ENCODE data around the gene CNGB1.
A peak's percentile ranks its signal among the peaks of the same experiment; 100 is the strongest.
"Not testable (repeated sequence)": the region's sequence is repeated elsewhere in the genome, so short reads cannot be mapped to it uniquely, and the experiment has no call there.

Gene CNGB1

DNA sequence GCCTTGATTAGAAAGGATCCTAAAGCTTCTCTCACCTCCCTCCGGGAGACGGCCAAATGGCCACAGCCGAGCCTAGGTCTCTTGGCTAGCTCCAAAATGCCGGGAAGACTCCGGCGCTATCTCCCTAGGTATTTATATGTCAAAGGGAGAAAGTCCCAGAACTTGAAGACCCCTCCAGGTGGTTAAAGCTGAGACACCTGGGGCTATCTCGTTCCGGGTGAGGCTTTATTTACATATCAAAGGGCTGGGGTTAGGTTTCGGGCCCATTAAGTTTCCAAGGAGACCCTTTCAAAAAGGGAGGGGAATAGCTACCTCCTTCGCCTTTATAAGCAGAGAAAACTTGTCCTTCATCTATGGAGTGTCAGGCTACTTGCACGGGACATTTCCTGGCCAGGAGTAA lies 97.7 kb downstream of the CNGB1 start:
- no peak overlapping the region for H3K14ac ChIP-seq (ENCODE audit: low read length)
- H2BK15ac ChIP-seq (ENCODE audit: low read length) = no peak overlapping the region
- H2BK120ac ChIP-seq (ENCODE audit: low read depth, low read length) = no peak overlapping the region
- H3K9me3 ChIP-seq (replicated peaks in 1 of 2; ENCODE audit: control insufficient read depth in 2 of 2, insufficient read depth in 1 of 2, low read depth in 1 of 2, low read length in 2 of 2) = no peaks in the 10 kb centered on the region
- WGBS, 2 donors (ENCODE audit: extremely low coverage in 2 of 2, insufficient read length in 2 of 2, insufficient replicate concordance in 1 of 2) = no CpG with 5 or more reads among the region's 11 CpGs
- no peak overlapping the region for H4K91ac ChIP-seq (ENCODE audit: low read depth, low read length, poor library complexity)
- H3K9ac ChIP-seq (ENCODE audit: low read depth, low read length, poor library complexity) = no peak overlapping the region
- H3K18ac ChIP-seq (ENCODE audit: low read length) = no peak overlapping the region
- no peak overlapping the region for H3K4ac ChIP-seq (ENCODE audit: low read length)
- no peak overlapping the region for H2BK5ac ChIP-seq (ENCODE audit: low read length)
- no peaks in the 10 kb centered on the region for H3K79me1 ChIP-seq (ENCODE audit: low read depth, low read length)
- no peak overlapping the region for H3K27ac ChIP-seq (replicated peaks; ENCODE audit: low read length)
- H2BK12ac ChIP-seq (ENCODE audit: low read length) = no peak overlapping the region
- no peaks in the 10 kb centered on the region for H3K36me3 ChIP-seq (replicated peaks in 1 of 2; ENCODE audit: control insufficient read depth in 2 of 2, insufficient read depth in 2 of 2, low read length in 2 of 2)
- no peak overlapping the region for H3K23ac ChIP-seq (ENCODE audit: low read depth, low read length, poor library complexity)
- H3K27me3 ChIP-seq (ENCODE audit: control insufficient read depth in 3 of 3, insufficient read depth in 3 of 3, low read depth in 1 of 3, low read length in 3 of 3) = peaks cover 0 to 15% (median 0%) of the 10 kb centered on the region in 3 experiments
- no peak overlapping the region for H2AK5ac ChIP-seq (ENCODE audit: low read depth, low read length)
- peaks cover 0 to 1% of the 10 kb centered on the region in 2 donors for H3K4me1 ChIP-seq (ENCODE audit: control insufficient read depth in 2 of 2, insufficient read depth in 1 of 2, low read depth in 1 of 2, low read length in 2 of 2)
- peak overlapping the region; percentile 58 for H2AFZ ChIP-seq (ENCODE audit: low read length)
- no peak overlapping the region for H3K4me3 ChIP-seq (ENCODE audit: low read length in 2 of 2)
- H4K8ac ChIP-seq (ENCODE audit: low read depth, low read length) = no peak overlapping the region
- peak overlapping the region; percentile 34 for H3K4me2 ChIP-seq (ENCODE audit: insufficient read depth, low read length, poor library complexity, severe bottlenecking)
- DNase-seq (ENCODE audit: low spot score) = no peak

DNA sequence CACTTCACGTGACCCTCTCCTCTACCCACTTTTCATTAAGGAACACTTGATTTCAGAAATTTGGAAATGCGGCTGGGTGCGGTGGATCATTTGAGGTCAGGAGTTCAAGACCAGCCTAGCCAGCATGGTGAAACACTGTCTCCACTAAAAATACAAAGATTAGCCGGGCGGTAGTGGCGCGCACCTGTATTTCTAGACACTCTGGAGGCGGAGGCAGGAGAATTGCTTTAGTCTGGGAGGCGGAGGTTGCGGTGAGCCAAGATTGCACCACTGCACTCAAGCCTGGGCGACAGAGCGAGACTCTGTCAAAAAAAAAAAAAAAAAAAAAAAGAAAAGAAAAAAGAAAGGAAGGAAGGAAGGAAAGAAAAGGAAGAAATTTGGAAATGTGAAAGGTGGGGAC lies 98.2 kb downstream of the CNGB1 start:
- not testable (repeated sequence) for H3K79me1 ChIP-seq (ENCODE audit: low read depth, low read length); H3K27ac ChIP-seq (replicated peaks; ENCODE audit: low read length); H3K14ac ChIP-seq (ENCODE audit: low read length); H2AK5ac ChIP-seq (ENCODE audit: low read depth, low read length); DNase-seq (ENCODE audit: low spot score); H2BK5ac ChIP-seq (ENCODE audit: low read length); H2BK12ac ChIP-seq (ENCODE audit: low read length); H3K18ac ChIP-seq (ENCODE audit: low read length); H3K9me3 ChIP-seq (replicated peaks in 1 of 2; ENCODE audit: control insufficient read depth in 2 of 2, insufficient read depth in 1 of 2, low read depth in 1 of 2, low read length in 2 of 2); H3K36me3 ChIP-seq (replicated peaks in 1 of 2; ENCODE audit: control insufficient read depth in 2 of 2, insufficient read depth in 2 of 2, low read length in 2 of 2); H2BK15ac ChIP-seq (ENCODE audit: low read length); H3K9ac ChIP-seq (ENCODE audit: low read depth, low read length, poor library complexity); H2BK120ac ChIP-seq (ENCODE audit: low read depth, low read length); H3K23ac ChIP-seq (ENCODE audit: low read depth, low read length, poor library complexity); H3K4me3 ChIP-seq (ENCODE audit: low read length in 2 of 2); H3K4ac ChIP-seq (ENCODE audit: low read length); H4K91ac ChIP-seq (ENCODE audit: low read depth, low read length, poor library complexity); H3K4me1 ChIP-seq (ENCODE audit: control insufficient read depth in 2 of 2, insufficient read depth in 1 of 2, low read depth in 1 of 2, low read length in 2 of 2); H3K4me2 ChIP-seq (ENCODE audit: insufficient read depth, low read length, poor library complexity, severe bottlenecking); H2AFZ ChIP-seq (ENCODE audit: low read length); H4K8ac ChIP-seq (ENCODE audit: low read depth, low read length)
- peaks cover 0 to 12% (median 0%) of the 10 kb centered on the region in 3 experiments for H3K27me3 ChIP-seq (ENCODE audit: control insufficient read depth in 3 of 3, insufficient read depth in 3 of 3, low read depth in 1 of 3, low read length in 3 of 3)
- WGBS, 2 donors (ENCODE audit: extremely low coverage in 2 of 2, insufficient read length in 2 of 2, insufficient replicate concordance in 1 of 2) = no CpG with 5 or more reads among the region's 12 CpGs

DNA sequence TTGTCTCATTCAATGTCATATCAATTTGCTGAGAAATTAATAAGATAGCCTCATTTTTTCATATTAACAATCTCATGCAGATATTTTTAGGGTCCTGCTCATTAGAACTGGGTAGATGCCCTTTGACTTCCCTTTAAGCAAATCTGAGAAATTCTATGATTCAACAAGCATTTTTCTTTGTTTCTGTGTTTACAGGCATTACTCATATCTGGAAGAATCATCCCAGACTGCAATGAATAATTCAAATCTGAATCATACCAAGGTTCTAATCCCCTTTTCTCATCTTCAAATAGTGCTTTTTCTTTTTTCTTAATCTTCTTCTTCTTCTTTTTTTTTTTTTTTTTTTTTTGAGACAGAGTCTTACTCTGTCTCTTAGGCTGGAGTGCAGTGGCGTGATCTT lies 99.5 kb downstream of the CNGB1 start:
- H2AFZ ChIP-seq (ENCODE audit: low read length) = no peak overlapping the region
- no peaks in the 10 kb centered on the region for H3K79me1 ChIP-seq (ENCODE audit: low read depth, low read length)
- no peak overlapping the region for H3K23ac ChIP-seq (ENCODE audit: low read depth, low read length, poor library complexity)
- H3K27me3 ChIP-seq (ENCODE audit: control insufficient read depth in 3 of 3, insufficient read depth in 3 of 3, low read depth in 1 of 3, low read length in 3 of 3) = peaks cover 0 to 12% (median 0%) of the 10 kb centered on the region in 3 experiments
- peaks cover 0 to 1% of the 10 kb centered on the region in 2 donors for H3K4me1 ChIP-seq (ENCODE audit: control insufficient read depth in 2 of 2, insufficient read depth in 1 of 2, low read depth in 1 of 2, low read length in 2 of 2)
- H2BK5ac ChIP-seq (ENCODE audit: low read length) = no peak overlapping the region
- no peaks in the 10 kb centered on the region for H3K36me3 ChIP-seq (replicated peaks in 1 of 2; ENCODE audit: control insufficient read depth in 2 of 2, insufficient read depth in 2 of 2, low read length in 2 of 2)
- no peak overlapping the region for H4K91ac ChIP-seq (ENCODE audit: low read depth, low read length, poor library complexity)
- H2BK12ac ChIP-seq (ENCODE audit: low read length) = no peak overlapping the region
- WGBS, 2 donors (ENCODE audit: extremely low coverage in 2 of 2, insufficient read length in 2 of 2, insufficient replicate concordance in 1 of 2) = no CpG with 5 or more reads among the region's 1 CpG
- H4K8ac ChIP-seq (ENCODE audit: low read depth, low read length) = no peak overlapping the region
- H2BK120ac ChIP-seq (ENCODE audit: low read depth, low read length) = no peak overlapping the region
- no peak overlapping the region for H2BK15ac ChIP-seq (ENCODE audit: low read length)
- H3K9me3 ChIP-seq (replicated peaks in 1 of 2; ENCODE audit: control insufficient read depth in 2 of 2, insufficient read depth in 1 of 2, low read depth in 1 of 2, low read length in 2 of 2) = no peaks in the 10 kb centered on the region
- no peak overlapping the region for H3K4me2 ChIP-seq (ENCODE audit: insufficient read depth, low read length, poor library complexity, severe bottlenecking)
- no peak overlapping the region for H3K9ac ChIP-seq (ENCODE audit: low read depth, low read length, poor library complexity)
- no peak for DNase-seq (ENCODE audit: low spot score)
- no peak overlapping the region for H3K4ac ChIP-seq (ENCODE audit: low read length)
- no peak overlapping the region for H3K18ac ChIP-seq (ENCODE audit: low read length)
- H3K4me3 ChIP-seq (ENCODE audit: low read length in 2 of 2) = no peak overlapping the region
- no peak overlapping the region for H3K14ac ChIP-seq (ENCODE audit: low read length)
- H2AK5ac ChIP-seq (ENCODE audit: low read depth, low read length) = no peak overlapping the region
- H3K27ac ChIP-seq (replicated peaks; ENCODE audit: low read length) = no peak overlapping the region

DNA sequence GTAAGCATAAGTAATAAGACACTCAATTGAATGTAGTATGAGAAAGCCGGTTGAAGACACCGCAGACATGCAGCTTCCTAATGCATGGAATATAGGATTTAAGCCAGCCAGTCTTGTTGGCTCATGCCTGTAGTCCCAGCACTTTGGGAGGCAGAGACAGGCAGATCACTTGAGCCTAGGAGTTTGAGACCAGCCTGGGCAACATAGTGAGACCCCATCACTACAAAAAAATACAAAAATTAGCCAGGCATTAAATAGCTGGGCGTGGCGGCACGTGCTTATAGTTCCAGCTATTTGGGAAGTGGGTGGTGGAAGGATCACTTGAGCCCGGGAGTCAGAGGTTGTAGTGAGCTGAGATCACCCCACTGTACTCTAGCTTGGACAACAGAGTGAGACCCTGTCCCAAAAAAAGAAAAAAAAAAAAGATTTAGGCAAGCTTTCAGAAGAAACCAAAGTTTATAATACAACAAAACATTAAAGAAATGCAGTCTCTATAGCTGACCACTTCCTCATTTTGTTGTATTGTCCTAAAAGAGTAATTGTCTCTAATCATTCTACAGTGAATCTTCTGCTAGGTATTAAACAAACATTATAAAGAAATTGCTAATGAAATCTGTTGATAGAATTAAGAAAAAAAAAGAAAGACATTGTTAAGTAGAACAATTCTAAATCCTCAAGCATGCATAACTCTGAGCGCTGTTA lies 100.0 kb downstream of the CNGB1 start:
- no peak for DNase-seq (ENCODE audit: low spot score)
- no CpG with 5 or more reads among the region's 7 CpGs for WGBS, 2 donors (ENCODE audit: extremely low coverage in 2 of 2, insufficient read length in 2 of 2, insufficient replicate concordance in 1 of 2)

More for the DNA sequence above, 100.0 kb downstream of the CNGB1 start:
- Histone ChIP-seq H3K14ac (ENCODE audit: low read length) (no peak overlapping the region), H3K27me3 (ENCODE audit: control insufficient read depth in 3 of 3, insufficient read depth in 3 of 3, low read depth in 1 of 3, low read length in 3 of 3) (peaks cover 0 to 10% (median 0%) of the 10 kb centered on the region in 3 experiments), H3K4me1 (ENCODE audit: control insufficient read depth in 2 of 2, insufficient read depth in 1 of 2, low read depth in 1 of 2, low read length in 2 of 2) (peaks cover 0 to 1% of the 10 kb centered on the region in 2 donors), H4K8ac (ENCODE audit: low read depth, low read length) (no peak overlapping the region), H2BK120ac (ENCODE audit: low read depth, low read length) (no peak overlapping the region), H2BK15ac (ENCODE audit: low read length) (no peak overlapping the region), H3K4me2 (ENCODE audit: insufficient read depth, low read length, poor library complexity, severe bottlenecking) (no peak overlapping the region), H3K9me3 (replicated peaks in 1 of 2; ENCODE audit: control insufficient read depth in 2 of 2, insufficient read depth in 1 of 2, low read depth in 1 of 2, low read length in 2 of 2) (no peaks in the 10 kb centered on the region), H3K4ac (ENCODE audit: low read length) (no peak overlapping the region), H2BK5ac (ENCODE audit: low read length) (no peak overlapping the region), H3K9ac (ENCODE audit: low read depth, low read length, poor library complexity) (no peak overlapping the region), H3K4me3 (ENCODE audit: low read length in 2 of 2) (no peak overlapping the region), H3K18ac (ENCODE audit: low read length) (no peak overlapping the region), H3K23ac (ENCODE audit: low read depth, low read length, poor library complexity) (no peak overlapping the region), H4K91ac (ENCODE audit: low read depth, low read length, poor library complexity) (no peak overlapping the region), H2AFZ (ENCODE audit: low read length) (no peak overlapping the region), H3K36me3 (replicated peaks in 1 of 2; ENCODE audit: control insufficient read depth in 2 of 2, insufficient read depth in 2 of 2, low read length in 2 of 2) (no peaks in the 10 kb centered on the region), H3K27ac (replicated peaks; ENCODE audit: low read length) (no peak overlapping the region), H3K79me1 (ENCODE audit: low read depth, low read length) (no peaks in the 10 kb centered on the region), H2AK5ac (ENCODE audit: low read depth, low read length) (no peak overlapping the region), H2BK12ac (ENCODE audit: low read length) (no peak overlapping the region)
